Glomerular visceral epithelial cell (primary cell): Measurements from ENCODE around the gene ZFAND3.

Experiments used
- DNase-seq: peaks from one replicate; pipeline ENCODE4 v3.0.0-alpha.2; 2016; ENCODE audit errors: extremely low spot score

Gene ZFAND3

DNA sequence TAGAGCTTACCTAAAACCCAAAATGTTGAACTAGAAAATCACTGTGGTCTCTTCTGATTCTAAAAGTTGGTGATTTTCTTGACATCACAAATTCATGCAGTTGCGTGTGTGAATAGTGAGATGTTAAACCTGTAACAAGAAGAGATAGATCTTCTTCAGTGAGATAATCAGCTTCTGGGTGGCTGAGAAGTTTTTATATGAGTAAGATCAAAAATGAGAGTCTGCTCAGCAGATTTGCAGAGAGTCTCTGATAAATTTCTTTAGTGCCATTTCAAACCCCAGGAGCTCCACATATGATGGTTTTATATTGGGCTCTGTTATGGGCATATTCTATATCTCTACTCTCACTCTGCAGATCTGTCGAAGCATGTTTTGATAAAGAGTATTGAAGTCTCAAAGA is 185.4 kb downstream of the ZFAND3 start:
- DNase-seq = no peak

DNA sequence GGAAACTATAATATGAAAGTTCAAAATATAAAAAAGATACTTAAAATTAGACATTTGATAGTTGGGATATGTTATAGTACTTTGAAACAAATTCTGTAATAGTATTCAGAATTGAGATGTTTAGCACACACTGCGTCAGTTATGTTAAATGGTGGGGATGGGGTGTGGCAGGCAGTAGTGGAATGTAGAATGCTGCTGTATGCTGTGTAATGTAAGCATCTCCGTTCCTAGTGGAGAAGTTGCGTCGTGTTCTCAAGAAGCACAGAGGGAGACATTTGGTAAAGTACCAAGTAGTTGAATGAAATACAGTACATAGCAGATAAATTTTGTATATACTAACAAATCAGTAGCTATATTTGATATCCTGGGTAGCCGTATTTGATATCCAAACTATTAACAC is 192.4 kb downstream of the ZFAND3 start:
- DNase-seq = no peak

- DNase-seq = peak; percentile 55
Observed at GRCh38 chr6:38012573-38012972, 193.0 kb downstream of the ZFAND3 start.

GRCh38 chr6:38015341-38015740 is 195.8 kb downstream of the ZFAND3 start:
- no peak for DNase-seq

DNA sequence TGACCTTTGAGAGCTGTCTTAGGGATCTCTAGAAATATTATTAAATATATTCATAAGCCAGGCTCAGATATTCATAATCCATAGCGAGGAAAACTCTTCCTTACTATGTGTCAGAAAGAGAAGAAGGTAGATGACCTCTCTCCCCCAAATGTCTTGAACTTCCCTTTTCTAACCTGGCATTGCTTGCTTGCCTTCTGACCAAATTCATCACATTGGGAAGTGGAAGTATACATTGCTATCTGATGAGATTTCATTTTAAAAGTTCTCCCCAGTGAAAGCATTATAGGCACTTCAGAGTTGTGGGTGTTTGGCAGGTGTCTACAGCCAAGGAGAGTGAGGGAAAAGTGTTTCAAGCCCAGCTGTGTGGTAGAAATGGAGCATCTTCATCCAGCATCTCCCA is 197.3 kb downstream of the ZFAND3 start:
- no peak for DNase-seq

GRCh38 chr6:38018755-38019165 is 199.2 kb downstream of the ZFAND3 start:
- DNase-seq = no peak

- DNase-seq = no peak
Observed at GRCh38 chr6:38020593-38020992, 201.1 kb downstream of the ZFAND3 start.

DNA sequence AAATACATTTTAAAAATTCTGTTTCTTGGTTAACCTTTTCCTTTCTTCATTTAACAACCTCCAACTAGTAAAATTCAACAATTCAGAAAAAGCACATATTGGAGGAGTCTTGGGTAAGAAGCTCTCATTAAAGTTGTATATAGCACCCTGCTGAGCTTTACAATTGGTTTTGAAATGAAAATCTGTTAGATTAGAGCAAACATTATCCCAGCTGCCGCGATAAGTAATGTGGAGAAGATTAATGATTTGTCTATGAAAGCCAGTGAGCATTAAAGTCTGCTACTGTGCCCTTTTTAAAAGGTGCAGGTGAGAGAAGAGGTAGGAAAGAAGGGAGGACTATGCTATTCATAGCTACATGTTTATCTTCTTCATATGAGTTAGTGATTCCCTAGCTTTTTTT is 201.5 kb downstream of the ZFAND3 start:
- DNase-seq = no peak

DNA sequence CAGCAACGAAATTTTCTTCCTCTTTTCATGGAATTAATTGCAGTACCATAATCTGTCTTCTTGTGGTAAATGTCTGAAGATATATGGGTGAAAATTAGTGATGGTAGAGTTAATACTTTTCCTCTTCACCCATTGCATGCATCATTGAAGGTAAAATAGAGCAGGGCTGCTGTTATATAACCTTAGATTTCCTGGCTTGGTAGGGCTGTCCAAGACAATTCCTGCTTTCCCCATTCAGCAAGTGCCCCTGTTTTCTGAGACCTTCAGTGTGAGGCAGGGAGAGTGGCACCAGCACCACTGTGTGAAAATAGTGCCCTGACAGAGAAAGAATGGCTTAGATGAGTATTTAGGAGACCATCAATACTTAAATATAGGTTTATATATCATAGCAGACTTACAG is 202.0 kb downstream of the ZFAND3 start:
- DNase-seq = no peak

- no peak for DNase-seq
Observed at GRCh38 chr6:38022688-38023087, 203.2 kb downstream of the ZFAND3 start.

GRCh38 chr6:38024908-38025307 is 205.4 kb downstream of the ZFAND3 start:
- DNase-seq = no peak

DNA sequence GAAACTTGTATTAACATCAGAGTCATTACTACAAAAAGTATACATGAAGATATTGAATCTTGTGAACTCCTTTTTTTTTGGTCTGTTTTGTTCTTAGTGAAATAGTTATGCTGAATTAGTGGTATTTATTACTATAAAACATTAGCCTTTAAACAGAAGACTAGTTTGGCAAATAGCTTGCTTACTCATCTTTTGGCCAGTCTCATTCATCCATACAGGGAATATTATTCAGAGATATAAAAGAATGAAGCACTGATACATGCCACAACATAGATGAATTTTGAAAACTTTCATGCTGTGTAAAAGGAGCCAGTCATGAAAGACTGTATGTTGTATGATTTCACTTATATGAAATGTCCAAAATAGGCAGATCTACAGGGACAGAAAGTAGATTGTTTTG is 205.9 kb downstream of the ZFAND3 start:
- no peak for DNase-seq

- DNase-seq = no peak
Observed at GRCh38 chr6:38027685-38028373, 208.3 kb downstream of the ZFAND3 start.

GRCh38 chr6:38030380-38030779 is 210.9 kb downstream of the ZFAND3 start:
- DNase-seq = no peak

DNA sequence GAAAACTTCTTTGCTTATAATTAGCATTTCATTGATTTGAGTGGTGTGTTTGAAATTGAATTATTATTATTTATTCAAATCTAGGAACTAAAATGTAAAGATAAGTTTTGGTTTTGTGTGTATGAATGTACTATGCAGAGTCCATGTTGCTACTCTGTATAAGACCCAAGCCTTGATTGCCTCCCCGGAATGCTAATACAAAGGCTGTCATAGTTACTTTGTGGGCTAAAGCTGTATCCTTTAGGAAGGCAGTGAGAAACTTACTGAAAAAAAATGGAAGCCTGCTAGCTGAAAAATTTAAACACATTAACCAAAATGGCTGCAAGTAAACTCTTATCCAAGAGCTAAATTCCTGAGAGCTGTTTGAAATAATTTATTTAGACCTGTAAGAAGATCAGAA is 213.3 kb downstream of the ZFAND3 start:
- DNase-seq = no peak

DNA sequence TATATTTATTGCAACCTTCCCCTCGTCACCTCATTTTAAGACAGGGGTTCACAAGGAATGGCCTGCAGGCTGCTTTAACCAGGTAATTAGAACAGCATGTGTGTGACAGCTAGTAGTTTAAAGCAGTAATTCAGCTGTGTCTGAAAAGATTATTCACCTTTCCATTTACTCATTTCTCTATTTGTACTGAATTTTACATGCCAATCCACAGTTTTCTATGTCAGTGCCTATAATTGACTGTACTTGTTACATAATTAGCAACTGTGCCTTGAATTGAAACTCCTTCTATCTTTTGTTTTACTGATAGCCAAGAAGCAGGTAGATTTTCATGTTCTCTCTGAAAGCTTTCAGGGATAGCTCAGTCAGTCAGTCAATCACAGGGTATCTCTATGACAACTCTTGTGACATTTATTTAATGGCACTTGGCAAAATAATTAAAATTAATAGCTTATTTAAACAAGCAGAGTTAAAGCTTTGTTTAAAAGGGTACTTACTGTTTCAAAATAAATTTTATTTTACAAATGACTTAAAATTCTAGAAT is 214.0 kb downstream of the ZFAND3 start:
- no peak for DNase-seq

DNA sequence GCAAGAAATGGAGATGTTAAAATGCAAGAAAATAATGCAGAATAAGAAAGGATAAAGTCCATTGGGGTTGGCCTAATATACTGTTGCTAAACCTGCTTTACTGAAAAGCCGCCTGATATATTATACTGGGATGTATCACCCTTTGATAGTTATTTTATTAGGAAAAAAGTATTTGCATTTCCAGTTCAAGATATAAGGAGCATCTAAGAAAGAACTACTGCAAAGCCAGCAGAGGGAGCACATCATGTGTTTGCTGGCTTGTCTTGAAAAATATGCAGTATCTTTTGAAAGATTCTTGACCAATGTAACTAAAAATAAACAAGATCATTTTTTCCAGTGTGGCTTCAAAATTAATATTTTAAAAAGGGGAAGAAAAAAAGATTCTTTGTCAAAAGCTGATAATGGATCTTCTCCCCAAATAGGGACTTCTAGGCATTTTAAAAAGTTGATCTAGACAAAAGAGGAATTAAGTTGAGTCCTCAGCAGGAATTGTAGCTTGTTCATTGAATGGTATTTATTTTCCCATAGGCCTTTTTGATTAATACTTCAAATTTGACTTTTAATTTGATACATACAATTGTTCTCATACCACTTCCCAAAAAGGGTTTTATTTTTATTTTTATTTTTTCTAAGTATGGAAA is 214.9 kb downstream of the ZFAND3 start:
- peak; percentile 18 for DNase-seq

- DNase-seq = no peak
Observed at GRCh38 chr6:38035478-38035877, 216.0 kb downstream of the ZFAND3 start.

- DNase-seq = no peak
Observed at GRCh38 chr6:38039502-38039901, 220.0 kb downstream of the ZFAND3 start.

DNA sequence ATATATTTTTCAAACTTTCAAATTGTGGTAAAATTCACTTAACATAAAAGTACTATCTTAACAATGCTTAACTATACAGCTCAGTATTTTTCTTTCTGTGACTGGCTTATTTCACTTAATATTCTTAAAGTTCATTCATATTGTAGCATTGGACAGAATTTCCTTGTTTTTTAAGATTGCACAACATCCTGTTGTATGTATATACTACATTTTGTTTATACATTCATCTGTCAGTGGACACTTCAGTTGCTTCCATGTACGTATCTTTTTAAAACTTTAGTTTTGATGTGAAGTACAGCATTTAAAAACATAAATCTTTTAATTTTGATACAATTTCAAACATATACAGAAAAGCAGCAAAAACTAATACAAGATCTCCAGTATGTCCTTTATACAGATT is 220.7 kb downstream of the ZFAND3 start:
- DNase-seq = no peak

GRCh38 chr6:38043259-38043753 is 223.8 kb downstream of the ZFAND3 start:
- no peak for DNase-seq

- no peak for DNase-seq
Observed at GRCh38 chr6:38045701-38046305, 226.3 kb downstream of the ZFAND3 start.

GRCh38 chr6:38047562-38047961 is 228.0 kb downstream of the ZFAND3 start:
- DNase-seq = no peak
